A673 (cell line): Measurements from ENCODE around the gene ZBTB39. TPM values are rescaled to one million over a fixed set of nuclear protein-coding genes. Genes with fewer than 3 reads are reported as not detected.

Experiments used
- BruUV-seq: library from RNA; stranded (reverse); fragments of 400-500 nt; replicated peaks from 2 replicates; lab custom pipeline; 2021; lab: Mats Ljungman, UMichigan
- CTCF ChIA-PET: fragments of 300-600 bp; sonication (Branson Sonifier 250); formaldehyde crosslinking; loops from one replicate; lab custom pipeline; 2022; ENCODE audit warnings: antibody characterized with exemption; lab: Charles Lee
- POLR2A ChIA-PET: fragments of 300-600 bp; sonication (Branson Sonifier 250); formaldehyde crosslinking; loops from one replicate; lab custom pipeline; 2022; ENCODE audit warnings: antibody characterized with exemption; ENCODE audit not compliant: low non-redundant PET; lab: Charles Lee
- DNase-seq: peaks from one replicate; pipeline ENCODE4 v3.0.0-alpha.2; 2015; ENCODE audit warnings: low spot score
- H3K27ac ChIP-seq: fragments of 200-600 bp; sonication (generic); 2 replicates; pipeline ENCODE4 v1.5.1; 2016; ENCODE audit warnings: mixed run types, low read depth, mild to moderate bottlenecking, mixed read lengths, antibody characterized with exemption, low read length; ENCODE audit not compliant: poor library complexity, severe bottlenecking
- H3K27me3 ChIP-seq: fragments of 200-600 bp; sonication (generic); replicated peaks from 2 replicates; pipeline ENCODE4 v1.6.1; 2017; ENCODE audit warnings: mixed run types, low read depth, mild to moderate bottlenecking, mixed read lengths, antibody characterized with exemption, low read length; ENCODE audit not compliant: insufficient read depth, poor library complexity
- H3K36me3 ChIP-seq: fragments of 200-600 bp; sonication (generic); 2 replicates; pipeline ENCODE4 v1.6.1; 2016; ENCODE audit warnings: mixed run types, mild to moderate bottlenecking, mixed read lengths, antibody characterized with exemption, low read length; ENCODE audit not compliant: insufficient read depth, poor library complexity, severe bottlenecking
- H3K4me1 ChIP-seq: fragments of 200-600 bp; sonication (generic); 2 replicates; pipeline ENCODE4 v1.6.1; 2017; ENCODE audit warnings: mixed run types, mild to moderate bottlenecking, mixed read lengths, antibody characterized with exemption, low read length; ENCODE audit not compliant: insufficient read depth, poor library complexity, severe bottlenecking
- H3K4me3 ChIP-seq: fragments of 200-600 bp; sonication (generic); 2 replicates; pipeline ENCODE4 v1.5.1; 2016; ENCODE audit warnings: low read depth, mixed run types, mild to moderate bottlenecking, mixed read lengths, low read length; ENCODE audit not compliant: poor library complexity, severe bottlenecking
- H3K9me3 ChIP-seq: fragments of 200-600 bp; sonication (generic); 2 replicates; pipeline ENCODE4 v1.6.1; 2016; ENCODE audit warnings: mixed run types, low read depth, mild to moderate bottlenecking, mixed read lengths, antibody characterized with exemption, low read length; ENCODE audit not compliant: poor library complexity, severe bottlenecking
- CTCF ChIP-seq: fragments of 300-800, 200-600 bp; sonication (generic); conservative IDR thresholded peaks from 2 replicates; pipeline ENCODE4 v1.5.1; 2017; ENCODE audit warnings: low read depth, mild to moderate bottlenecking, antibody characterized with exemption, low read length, moderate library complexity, mixed read lengths
- EZH2 ChIP-seq: fragments of 200-600 bp; sonication (generic); IDR thresholded peaks from 2 replicates; pipeline ENCODE4 v1.6.1; 2017; ENCODE audit warnings: borderline replicate concordance, low read depth, mild to moderate bottlenecking, mixed read lengths, antibody characterized with exemption, low read length; ENCODE audit not compliant: poor library complexity, severe bottlenecking
- intact Hi-C: fragments of 100-400 bp; cut with micrococcal nuclease; formaldehyde crosslinking; loops from one replicate; pipeline ENCODE4 v1.10.0; 2022; ENCODE audit not compliant: unreplicated experiment
- total RNA-seq: library from RNA; stranded (reverse); gene quantifications from 2 replicates; pipeline ENCODE4 v1.2.3, GENCODE V29; 2021

Gene ZBTB39
- total RNA-seq, 1 experiment from 2014 or later: 18.2 TPM

- no peak overlapping the region for H3K4me3 ChIP-seq
- no peak for TF ChIP-seq CTCF
- no peak for TF ChIP-seq EZH2
These were observed 25.4 kb upstream of the ZBTB39 start for GRCh38 chr12:57031789-57032188.

DNA sequence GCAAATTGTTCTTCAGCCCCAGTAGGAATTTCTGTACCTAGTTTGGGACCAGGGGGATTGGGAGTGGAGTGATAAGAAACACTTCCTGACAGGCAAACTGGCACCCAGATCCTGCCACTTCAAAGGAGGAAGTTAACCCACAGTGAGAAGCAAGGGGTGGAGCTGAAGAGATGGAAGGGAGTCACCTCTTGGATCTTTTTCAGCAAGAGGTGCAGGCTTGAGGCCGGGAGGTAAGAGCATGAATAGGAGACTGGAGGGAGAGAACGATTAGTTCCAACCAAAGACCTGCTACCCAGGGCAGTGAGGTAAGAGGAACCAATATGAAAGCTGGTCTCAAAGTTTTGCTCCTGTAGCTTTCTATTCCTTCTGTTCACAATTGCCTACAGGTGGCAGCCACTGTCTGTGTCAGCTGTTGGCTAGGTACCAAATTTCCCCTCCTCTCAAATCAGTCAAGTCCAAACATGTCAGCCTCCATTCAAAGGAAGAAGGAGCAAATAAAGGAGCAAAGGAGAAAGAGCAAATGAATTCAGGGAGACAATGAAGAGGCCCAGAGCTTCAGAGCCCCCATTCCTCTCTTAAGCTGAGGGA is 24.9 kb upstream of the ZBTB39 start:
- Histone ChIP-seq H3K4me1 (peaks cover 5% of the 10 kb centered on the region), H3K36me3 (no peaks in the 10 kb centered on the region), H3K27me3 (no peaks in the 10 kb centered on the region), H3K27ac (peak overlapping the region; percentile 14), H3K9me3 (no peaks in the 10 kb centered on the region), H3K4me3 (no peak overlapping the region)
- DNase-seq: peak; percentile 49
- ChIA-PET POLR2A (interaction anchor here (0.6 kb wide), 1 partner anchor 665 kb away, joined by 3 read pairs; no protein-coding TSS in a partner anchor), CTCF (interaction anchor here (0.5 kb wide), 1 partner anchor 34 kb away, joined by 8 read pairs; no protein-coding TSS in a partner anchor)
- TF ChIP-seq CTCF: no peak
- TF ChIP-seq EZH2: no peak
- intact Hi-C loops: no loop called here
- BruUV-seq: no TSS peak

More at GRCh38 chr12:57031789-57032188, 25.4 kb upstream of the ZBTB39 start:
- Histone ChIP-seq H3K36me3 (no peaks in the 10 kb centered on the region), H3K4me1 (peaks cover 5% of the 10 kb centered on the region), H3K9me3 (no peaks in the 10 kb centered on the region), H3K27me3 (no peaks in the 10 kb centered on the region), H3K27ac (peak overlapping the region; percentile 14)
- ChIA-PET POLR2A (interaction anchor here (0.6 kb wide), 1 partner anchor 666 kb away, joined by 3 read pairs; no protein-coding TSS in a partner anchor), CTCF (no interaction called here)
- intact Hi-C loops: no loop called here
- no peak for DNase-seq
- BruUV-seq: no TSS peak

- no peaks in the 10 kb centered on the region for H3K27me3 ChIP-seq
- CTCF ChIA-PET: no interaction called here
- no peak for TF ChIP-seq CTCF
- TF ChIP-seq EZH2: no peak
- no TSS peak for BruUV-seq
- H3K9me3 ChIP-seq: no peaks in the 10 kb centered on the region
- no peak for DNase-seq
- H3K36me3 ChIP-seq: no peaks in the 10 kb centered on the region
- POLR2A ChIA-PET: no interaction called here
- no peak overlapping the region for H3K4me3 ChIP-seq
- intact Hi-C loops: no loop called here
- H3K27ac ChIP-seq: no peak overlapping the region
- peaks cover 5% of the 10 kb centered on the region for H3K4me1 ChIP-seq
These were observed 23.1 kb upstream of the ZBTB39 start for GRCh38 chr12:57029457-57029856.
